ENCODE results near the gene MED9.
A peak's percentile ranks its signal among the peaks of the same experiment; 100 is the strongest.

MED9 gene

DNA sequence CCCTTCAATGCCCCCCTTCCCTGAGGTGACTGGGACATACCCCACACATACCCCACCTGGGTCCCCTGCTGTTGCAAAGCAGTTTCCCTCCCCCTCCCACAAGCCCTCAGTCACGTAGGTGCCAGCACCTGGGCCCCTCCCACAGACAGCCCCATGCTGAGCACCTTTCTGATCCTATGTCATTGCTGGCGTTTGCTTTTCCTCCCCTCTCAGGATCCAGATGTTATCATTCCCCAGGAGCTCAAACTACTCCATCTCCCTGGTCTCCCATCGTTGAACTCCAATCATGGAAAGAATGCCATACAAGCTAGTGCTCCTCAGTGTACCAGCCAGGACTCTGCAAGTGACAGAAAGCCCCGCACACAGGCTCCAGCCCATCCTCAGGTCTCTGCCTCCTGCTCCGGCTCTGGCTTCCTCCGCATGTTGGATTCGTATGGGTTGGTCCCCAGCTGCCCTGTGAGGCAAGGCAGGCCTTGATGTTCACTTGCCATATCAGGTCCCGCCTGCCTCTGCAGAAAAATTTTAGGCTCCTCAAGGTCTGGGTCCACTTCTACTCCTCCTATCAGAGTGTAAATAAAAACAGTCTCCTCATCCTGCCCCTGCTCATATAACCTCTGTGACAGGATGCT, 31.4 kb upstream of the MED9 start:
- ChIA-PET POLR2A (interaction anchor here (1.0 to 1.3 kb wide), 2 partner anchors 9 to 51 kb away, joined by 3 to 4 read pairs; partner anchors contain the start of gene RASD1), CTCF (interaction anchor here (0.8 to 2.1 kb wide), 7 partner anchors 8 to 235 kb away, joined by 3 to 13 read pairs (median 4); no protein-coding TSS in a partner anchor)
- no peak for DNase-seq (ENCODE audit: low read depth, low spot score)
- H3K4me3 ChIP-seq (ENCODE audit: low read depth, low read length): no peak overlapping the region
- TF ChIP-seq, protein P1, sequence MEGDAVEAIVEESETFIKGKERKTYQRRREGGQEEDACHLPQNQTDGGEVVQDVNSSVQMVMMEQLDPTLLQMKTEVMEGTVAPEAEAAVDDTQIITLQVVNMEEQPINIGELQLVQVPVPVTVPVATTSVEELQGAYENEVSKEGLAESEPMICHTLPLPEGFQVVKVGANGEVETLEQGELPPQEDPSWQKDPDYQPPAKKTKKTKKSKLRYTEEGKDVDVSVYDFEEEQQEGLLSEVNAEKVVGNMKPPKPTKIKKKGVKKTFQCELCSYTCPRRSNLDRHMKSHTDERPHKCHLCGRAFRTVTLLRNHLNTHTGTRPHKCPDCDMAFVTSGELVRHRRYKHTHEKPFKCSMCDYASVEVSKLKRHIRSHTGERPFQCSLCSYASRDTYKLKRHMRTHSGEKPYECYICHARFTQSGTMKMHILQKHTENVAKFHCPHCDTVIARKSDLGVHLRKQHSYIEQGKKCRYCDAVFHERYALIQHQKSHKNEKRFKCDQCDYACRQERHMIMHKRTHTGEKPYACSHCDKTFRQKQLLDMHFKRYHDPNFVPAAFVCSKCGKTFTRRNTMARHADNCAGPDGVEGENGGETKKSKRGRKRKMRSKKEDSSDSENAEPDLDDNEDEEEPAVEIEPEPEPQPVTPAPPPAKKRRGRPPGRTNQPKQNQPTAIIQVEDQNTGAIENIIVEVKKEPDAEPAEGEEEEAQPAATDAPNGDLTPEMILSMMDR (IDR thresholded peaks at IDR 0.05; ENCODE audit: insufficient read depth, low read length, missing control alignments): no peak

DNA sequence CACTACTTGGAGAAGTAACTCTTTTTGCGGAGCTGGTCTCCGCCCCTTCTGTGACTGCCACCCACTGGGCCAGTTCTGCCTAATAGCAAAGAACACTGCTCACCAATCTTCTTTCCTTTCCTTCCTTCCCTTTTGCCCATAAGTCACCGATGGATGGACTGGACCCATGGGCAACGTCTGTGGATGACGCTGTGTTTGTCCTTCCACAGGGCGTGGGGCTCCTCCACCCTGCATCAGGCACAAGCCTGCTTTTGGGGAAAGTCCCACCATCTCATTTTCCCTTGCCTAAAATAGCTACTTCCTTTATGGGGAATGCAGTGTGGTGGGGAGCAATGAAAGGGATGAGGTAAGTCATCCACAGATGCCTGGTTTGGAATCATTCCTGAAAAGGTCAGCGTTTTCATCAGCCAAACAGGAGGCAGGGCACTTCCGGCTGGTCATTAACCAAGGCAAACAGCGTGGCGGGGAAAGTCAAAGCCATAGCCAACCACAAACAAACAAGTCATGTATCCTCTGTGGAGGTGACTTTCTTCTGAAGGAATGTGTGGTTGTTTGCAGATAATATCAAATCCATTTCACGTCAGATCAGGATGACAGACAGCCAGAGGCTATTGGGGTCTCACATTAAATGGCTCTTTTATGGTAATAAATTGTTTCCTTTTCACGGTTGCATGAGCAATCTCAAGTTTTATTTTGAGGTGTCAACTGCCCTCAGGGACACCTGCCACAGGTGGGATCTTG, 30.7 kb upstream of the MED9 start:
- TF ChIP-seq, protein P1 (IDR thresholded peaks at IDR 0.05; ENCODE audit: insufficient read depth, low read length, missing control alignments): no peak
- H3K4me3 ChIP-seq (ENCODE audit: low read depth, low read length): no peak overlapping the region
- peak; percentile 74 for DNase-seq (ENCODE audit: low read depth, low spot score)
- ChIA-PET CTCF (interaction anchor here (0.8 to 2.1 kb wide), 7 partner anchors 9 to 234 kb away, joined by 3 to 13 read pairs (median 4); no protein-coding TSS in a partner anchor), POLR2A (interaction anchor here (1.0 to 1.3 kb wide), 2 partner anchors 10 to 50 kb away, joined by 3 to 4 read pairs; partner anchors contain the start of gene RASD1)

DNA sequence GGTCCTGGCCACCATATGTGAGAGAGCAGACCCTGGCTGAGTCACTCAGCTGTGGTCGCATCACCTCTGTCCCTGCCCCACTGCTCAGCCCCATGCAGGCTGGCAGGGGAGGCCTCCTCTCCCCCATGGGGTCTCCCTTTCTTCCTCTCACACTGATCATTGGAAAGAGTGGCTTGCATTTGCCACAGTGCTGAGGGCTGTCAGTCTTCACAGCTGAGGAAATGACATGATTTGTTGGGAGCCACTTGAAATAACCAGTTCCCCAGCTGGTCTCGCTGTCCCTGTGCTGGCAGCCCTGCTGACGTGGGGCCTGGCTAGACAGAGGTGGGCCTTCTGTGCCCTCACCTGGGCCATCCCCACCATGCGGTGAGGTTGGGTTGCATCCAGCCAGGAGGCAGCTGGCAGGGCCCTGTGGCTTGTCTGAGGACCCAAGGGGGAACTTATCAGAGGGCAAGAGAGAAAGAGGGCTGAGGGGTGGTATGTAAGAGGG, 30.1 kb upstream of the MED9 start:
- TF ChIP-seq, protein P1 (IDR thresholded peaks at IDR 0.05; ENCODE audit: insufficient read depth, low read length, missing control alignments): no peak
- no peak overlapping the region for H3K4me3 ChIP-seq (ENCODE audit: low read depth, low read length)
- ChIA-PET CTCF (interaction anchor here (1.3 to 2.1 kb wide), 3 partner anchors 10 to 196 kb away, joined by 4 to 13 read pairs (median 8); no protein-coding TSS in a partner anchor), POLR2A (interaction anchor here (1.3 kb wide), 1 partner anchor 11 kb away, joined by 3 read pairs; no protein-coding TSS in a partner anchor)
- DNase-seq (ENCODE audit: low read depth, low spot score): no peak

DNA sequence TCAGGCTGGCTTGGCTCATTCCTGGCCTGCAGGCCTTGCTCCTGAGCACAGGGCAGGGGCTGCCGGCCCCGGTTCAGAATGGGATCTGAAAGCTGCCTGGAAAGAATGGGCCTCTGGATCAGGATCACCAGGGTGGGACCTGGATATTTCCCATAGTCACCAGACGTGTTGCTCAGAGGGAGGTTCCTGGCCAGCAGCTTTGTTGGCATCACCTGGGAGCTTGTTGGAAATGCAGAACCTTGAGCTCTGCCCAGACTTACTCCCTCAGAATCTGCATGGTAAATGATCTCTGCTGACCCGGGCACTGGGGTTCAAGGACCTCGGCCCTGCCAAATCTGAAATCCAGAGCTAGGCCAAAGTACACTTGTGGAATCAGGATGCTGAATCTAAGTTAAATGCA, 29.5 kb upstream of the MED9 start:
- H3K4me3 ChIP-seq (ENCODE audit: low read depth, low read length): no peak overlapping the region
- TF ChIP-seq, protein P1 (IDR thresholded peaks at IDR 0.05; ENCODE audit: insufficient read depth, low read length, missing control alignments): no peak
- no peak for DNase-seq (ENCODE audit: low read depth, low spot score)
- ChIA-PET CTCF (interaction anchor here (2.1 kb wide), 1 partner anchor 10 kb away, joined by 8 read pairs; no protein-coding TSS in a partner anchor), POLR2A (no interaction called here)

DNA sequence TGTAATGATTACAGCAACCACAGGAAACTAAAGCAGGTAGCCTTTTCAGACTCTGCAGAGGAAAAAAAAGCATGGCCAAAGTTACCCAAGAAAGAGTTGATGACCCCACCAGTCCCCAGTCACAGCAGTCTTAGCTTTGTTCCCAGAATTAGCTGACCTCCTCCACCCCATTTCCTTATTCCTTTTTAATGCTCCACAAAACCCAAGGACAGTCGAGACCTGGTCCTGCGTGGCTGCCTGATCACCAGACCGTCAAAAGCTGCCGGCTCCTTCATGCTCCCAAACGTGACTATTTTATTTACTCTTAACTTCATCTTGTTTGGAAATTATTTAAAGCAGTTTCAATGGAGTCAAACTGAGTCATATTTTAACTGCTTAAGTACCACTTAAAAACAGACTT, 28.7 kb upstream of the MED9 start:
- ChIA-PET POLR2A (no interaction called here), CTCF (interaction anchor here (0.9 to 1.9 kb wide), 5 partner anchors 8 to 120 kb away, joined by 3 to 8 read pairs (median 5); partner anchors contain the start of gene RASD1)
- no peak overlapping the region for H3K4me3 ChIP-seq (ENCODE audit: low read depth, low read length)
- no peak for DNase-seq (ENCODE audit: low read depth, low spot score)
- TF ChIP-seq, protein P1 (IDR thresholded peaks at IDR 0.05; ENCODE audit: insufficient read depth, low read length, missing control alignments): no peak

DNA sequence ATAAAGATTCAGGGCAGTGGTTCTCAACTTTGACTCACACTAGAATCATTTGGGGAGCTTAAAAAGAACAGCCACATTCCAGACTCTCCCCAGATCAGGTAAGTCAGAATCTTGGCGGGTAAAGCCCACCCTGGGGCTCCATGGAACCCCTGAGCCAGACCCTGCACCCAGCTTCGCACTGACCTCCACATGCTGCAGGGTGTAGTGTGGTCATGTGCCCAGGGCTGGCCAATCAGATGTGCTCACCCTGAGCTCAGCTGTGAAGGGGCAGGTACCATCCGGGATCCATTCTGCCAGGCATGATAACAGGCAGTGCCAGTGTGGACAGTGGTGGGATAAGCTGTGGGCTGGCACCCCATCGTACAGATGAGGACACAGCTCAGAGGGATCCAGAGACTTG, 28.1 kb upstream of the MED9 start:
- DNase-seq (ENCODE audit: low read depth, low spot score): no peak
- POLR2A ChIA-PET: no interaction called here
- TF ChIP-seq, protein P1 (IDR thresholded peaks at IDR 0.05; ENCODE audit: insufficient read depth, low read length, missing control alignments): no peak
- CTCF ChIA-PET: interaction anchor here (0.9 to 1.9 kb wide), 5 partner anchors 8 to 120 kb away, joined by 3 to 8 read pairs (median 5); partner anchors contain the start of gene RASD1
- H3K4me3 ChIP-seq (ENCODE audit: low read depth, low read length): no peak overlapping the region

Data from AG04449 (cell line).